PC-9 (cell line): Measurements from ENCODE around the gene TGFB3.

ENCODE experiments used
- CTCF ChIP-seq: fragments of 200-600 bp; sonication (generic); conservative IDR thresholded peaks from 2 replicates; pipeline ENCODE4 v1.6.1; 2017; ENCODE audit warnings: mixed run types, antibody characterized with exemption, mild to moderate bottlenecking, moderate library complexity
- EZH2 ChIP-seq: fragments of 200-600 bp; sonication (generic); IDR thresholded peaks from 2 replicates; pipeline ENCODE4 v1.8.0; 2017; ENCODE audit warnings: antibody characterized with exemption, low read depth

- TF ChIP-seq CTCF (no peak), EZH2 (no peak)
Measured at GRCh38 chr14:75939200-75939599, 42.6 kb downstream of the TGFB3 start.
